Measurements from ENCODE around the gene ITGA1. TPM values are rescaled to one million over a fixed set of nuclear protein-coding genes. Genes with fewer than 3 reads are reported as not detected.

Gene ITGA1
- total and polyA plus RNA-seq, 2 of the 8 experiments (the other 6 are each of a cell fraction or from before 2014, with no cell fraction given) = 2.3 to 9.0 TPM

DNA sequence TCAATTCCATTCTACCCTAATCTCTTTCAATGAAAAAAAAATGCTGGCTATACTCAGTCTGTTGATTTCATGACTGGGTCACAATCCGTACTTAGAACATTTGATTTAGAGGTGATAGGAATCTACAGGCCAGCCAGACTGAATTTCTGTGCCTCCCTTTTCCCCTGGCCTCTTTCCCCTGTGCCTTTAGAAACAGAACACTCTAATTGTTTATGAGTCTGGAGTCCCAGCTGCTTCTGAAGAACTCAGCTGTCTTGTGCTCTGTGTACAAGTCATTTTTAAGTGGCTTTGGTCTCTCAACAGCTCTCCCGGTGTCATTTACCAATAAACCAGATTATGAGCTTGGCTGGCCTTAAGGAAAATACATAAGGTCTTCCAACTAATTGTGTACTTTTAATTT, 107.4 kb downstream of the ITGA1 start:
- H3K23me2 ChIP-seq (ENCODE audit: low read depth, low read length) = no peaks in the 10 kb centered on the region
- H3K9ac ChIP-seq (replicated peaks in 1 of 4; ENCODE audit: extremely low read depth in 1 of 4, low read depth in 3 of 4, low read length in 3 of 4) = no peak overlapping the region
- no peaks in the 10 kb centered on the region for H4K20me1 ChIP-seq (replicated peaks in 1 of 2; ENCODE audit: control insufficient read depth in 1 of 2, insufficient read depth in 2 of 2, low read length in 2 of 2)
- no peak overlapping the region for H2BK5ac ChIP-seq (ENCODE audit: low read depth, low read length)
- no peak overlapping the region for H3K4ac ChIP-seq (replicated peaks; ENCODE audit: insufficient read length, low read depth, low read length)
- no peak overlapping the region for H2AK5ac ChIP-seq (ENCODE audit: low read depth, low read length)
- H3K27ac ChIP-seq (ENCODE audit: low read depth, low read length) = no peak overlapping the region
- H2BK120ac ChIP-seq (replicated peaks; ENCODE audit: low read depth, low read length) = no peak overlapping the region
- no peak overlapping the region for H3K14ac ChIP-seq (ENCODE audit: insufficient read length)
- DNase-seq (ENCODE audit: low read depth in 1 of 2, low spot score in 2 of 2) (no peak), FAIRE-seq (no peak)
- H4K8ac ChIP-seq (ENCODE audit: extremely low read depth, insufficient read depth, low read length) = no peak overlapping the region
- H3K18ac ChIP-seq (ENCODE audit: extremely low read depth, low read length) = no peak overlapping the region
- H3K4me2 ChIP-seq (ENCODE audit: insufficient read depth in 1 of 2, low read depth in 2 of 2, low read length in 2 of 2) = no peak overlapping the region
- H3K79me1 ChIP-seq (ENCODE audit: low read depth, low read length) = no peaks in the 10 kb centered on the region
- H3K56ac ChIP-seq (replicated peaks; ENCODE audit: insufficient read length, low read depth, low read length) = no peak overlapping the region
- no peak overlapping the region for H2BK15ac ChIP-seq (ENCODE audit: low read length)
- no peaks in the 10 kb centered on the region for H3K4me1 ChIP-seq (replicated peaks in 1 of 4; ENCODE audit: control insufficient read depth in 3 of 4, insufficient read depth in 4 of 4, low read length in 3 of 4)
- no peak overlapping the region for H2AFZ ChIP-seq (ENCODE audit: low read length)
- H3K27me3 ChIP-seq (replicated peaks in 1 of 4; ENCODE audit: control insufficient read depth in 3 of 4, extremely low read depth in 1 of 4, insufficient read depth in 3 of 4, low read length in 3 of 4) = no peaks in the 10 kb centered on the region
- H3K36me3 ChIP-seq (ENCODE audit: control insufficient read depth in 2 of 4, insufficient read depth in 4 of 4, low read length in 3 of 4) = no peaks in the 10 kb centered on the region
- WGBS, 2 experiments (ENCODE audit: extremely low coverage in 1 of 2, insufficient coverage in 1 of 2, insufficient read length in 1 of 2, insufficient replicate concordance in 2 of 2, low coverage in 1 of 2, low lambda C conversion rate in 2 of 2, missing lambda C conversion rate in 1 of 2) = 78% methylated on average over 2 of the region's 2 CpGs; no CpG with 5 or more reads in 1 of the 2 experiments
- H4K5ac ChIP-seq (ENCODE audit: insufficient read length, low read depth, low read length) = no peak overlapping the region
- POLR2A ChIA-PET (ENCODE audit: partially characterized antibody) = no interaction called here
- H3K9me3 ChIP-seq (ENCODE audit: insufficient read depth in 2 of 2, low read depth in 1 of 2, low read length in 1 of 2) = no peaks in the 10 kb centered on the region
- H2BK12ac ChIP-seq (ENCODE audit: low read depth, low read length) = no peak overlapping the region
- H4K91ac ChIP-seq (replicated peaks; ENCODE audit: insufficient read length, low read length) = no peak overlapping the region
- H3K4me3 ChIP-seq (ENCODE audit: extremely low read depth in 1 of 4, insufficient read depth in 2 of 4, low read depth in 3 of 4, low read length in 4 of 4) = no peak overlapping the region
- no peak overlapping the region for H3K23ac ChIP-seq (ENCODE audit: insufficient read length)
- H3K79me2 ChIP-seq (ENCODE audit: control insufficient read depth in 1 of 2, insufficient read depth in 2 of 2, low read length in 2 of 2) = no peaks in the 10 kb centered on the region
- CTCF ChIA-PET (ENCODE audit: partially characterized antibody) = interaction anchor here (0.8 kb wide), 1 partner anchor 12 kb away, joined by 3 read pairs; no protein-coding TSS in a partner anchor
- TF ChIP-seq HDAC6 (IDR thresholded peaks at IDR 0.05; ENCODE audit: low read depth, low read length) (no peak), BCL11A (IDR thresholded peaks at IDR 0.05; ENCODE audit: low read depth in 2 of 2, low read length in 2 of 2) (no peak), TEAD4 (IDR thresholded peaks at IDR 0.05; ENCODE audit: low read depth, low read length) (no peak), EP300 (IDR thresholded peaks at IDR 0.05; ENCODE audit: borderline replicate concordance in 1 of 2, low read depth in 2 of 2, low read length in 2 of 2) (no peak), CREB1 (IDR thresholded peaks at IDR 0.05) (no peak), SRF (IDR thresholded peaks at IDR 0.05; ENCODE audit: low read depth, low read length) (no peak)
- TF ChIP-seq, protein P1, sequence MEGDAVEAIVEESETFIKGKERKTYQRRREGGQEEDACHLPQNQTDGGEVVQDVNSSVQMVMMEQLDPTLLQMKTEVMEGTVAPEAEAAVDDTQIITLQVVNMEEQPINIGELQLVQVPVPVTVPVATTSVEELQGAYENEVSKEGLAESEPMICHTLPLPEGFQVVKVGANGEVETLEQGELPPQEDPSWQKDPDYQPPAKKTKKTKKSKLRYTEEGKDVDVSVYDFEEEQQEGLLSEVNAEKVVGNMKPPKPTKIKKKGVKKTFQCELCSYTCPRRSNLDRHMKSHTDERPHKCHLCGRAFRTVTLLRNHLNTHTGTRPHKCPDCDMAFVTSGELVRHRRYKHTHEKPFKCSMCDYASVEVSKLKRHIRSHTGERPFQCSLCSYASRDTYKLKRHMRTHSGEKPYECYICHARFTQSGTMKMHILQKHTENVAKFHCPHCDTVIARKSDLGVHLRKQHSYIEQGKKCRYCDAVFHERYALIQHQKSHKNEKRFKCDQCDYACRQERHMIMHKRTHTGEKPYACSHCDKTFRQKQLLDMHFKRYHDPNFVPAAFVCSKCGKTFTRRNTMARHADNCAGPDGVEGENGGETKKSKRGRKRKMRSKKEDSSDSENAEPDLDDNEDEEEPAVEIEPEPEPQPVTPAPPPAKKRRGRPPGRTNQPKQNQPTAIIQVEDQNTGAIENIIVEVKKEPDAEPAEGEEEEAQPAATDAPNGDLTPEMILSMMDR (IDR thresholded peaks at IDR 0.05; ENCODE audit: control extremely low read depth in 1 of 3, insufficient read depth in 1 of 3, low read depth in 1 of 3, low read length in 3 of 3) = no peak
- H2BK20ac ChIP-seq (ENCODE audit: low read length) = no peak overlapping the region
